ENCODE data around the gene AFF3.

Gene AFF3

GRCh38 chr2:99771681-99772333 is 370.6 kb downstream of the AFF3 start:
- TF ChIP-seq CEBPB (IDR thresholded peaks at IDR 0.05) (no peak), TAF1 (IDR thresholded peaks at IDR 0.05; ENCODE audit: low read depth) (no peak)

- TF ChIP-seq TAF1 (IDR thresholded peaks at IDR 0.05; ENCODE audit: low read depth) (no peak), ZBTB7A (IDR thresholded peaks at IDR 0.05; ENCODE audit: low read depth) (no peak), RAD21 (IDR thresholded peaks at IDR 0.05; ENCODE audit: low read depth) (no peak), EGR1 (IDR thresholded peaks at IDR 0.05) (no peak), FOXM1 (IDR thresholded peaks at IDR 0.05; ENCODE audit: borderline replicate concordance, low read depth) (no peak), EP300 (IDR thresholded peaks at IDR 0.05; ENCODE audit: borderline replicate concordance) (no peak)
Measured at GRCh38 chr2:99770876-99771275, 371.5 kb downstream of the AFF3 start.

- TF ChIP-seq TAF1 (IDR thresholded peaks at IDR 0.05; ENCODE audit: low read depth) (no peak), ZBTB7A (IDR thresholded peaks at IDR 0.05; ENCODE audit: low read depth) (no peak), MAX (IDR thresholded peaks at IDR 0.05) (no peak), REST (IDR thresholded peaks at IDR 0.05; ENCODE audit: low read depth) (no peak), CREB1 (IDR thresholded peaks at IDR 0.05; ENCODE audit: low read depth) (no peak), FOXM1 (IDR thresholded peaks at IDR 0.05; ENCODE audit: borderline replicate concordance, low read depth) (no peak), EGR1 (IDR thresholded peaks at IDR 0.05) (no peak), TEAD4 (IDR thresholded peaks at IDR 0.05) (no peak), CEBPB (IDR thresholded peaks at IDR 0.05) (no peak), YY1 (IDR thresholded peaks at IDR 0.05; ENCODE audit: low read depth) (no peak)
- TF ChIP-seq, protein P1, sequence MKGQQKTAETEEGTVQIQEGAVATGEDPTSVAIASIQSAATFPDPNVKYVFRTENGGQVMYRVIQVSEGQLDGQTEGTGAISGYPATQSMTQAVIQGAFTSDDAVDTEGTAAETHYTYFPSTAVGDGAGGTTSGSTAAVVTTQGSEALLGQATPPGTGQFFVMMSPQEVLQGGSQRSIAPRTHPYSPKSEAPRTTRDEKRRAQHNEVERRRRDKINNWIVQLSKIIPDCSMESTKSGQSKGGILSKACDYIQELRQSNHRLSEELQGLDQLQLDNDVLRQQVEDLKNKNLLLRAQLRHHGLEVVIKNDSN (IDR thresholded peaks at IDR 0.05) = no peak
Measured at GRCh38 chr2:99765731-99766318, 376.6 kb downstream of the AFF3 start.

DNA sequence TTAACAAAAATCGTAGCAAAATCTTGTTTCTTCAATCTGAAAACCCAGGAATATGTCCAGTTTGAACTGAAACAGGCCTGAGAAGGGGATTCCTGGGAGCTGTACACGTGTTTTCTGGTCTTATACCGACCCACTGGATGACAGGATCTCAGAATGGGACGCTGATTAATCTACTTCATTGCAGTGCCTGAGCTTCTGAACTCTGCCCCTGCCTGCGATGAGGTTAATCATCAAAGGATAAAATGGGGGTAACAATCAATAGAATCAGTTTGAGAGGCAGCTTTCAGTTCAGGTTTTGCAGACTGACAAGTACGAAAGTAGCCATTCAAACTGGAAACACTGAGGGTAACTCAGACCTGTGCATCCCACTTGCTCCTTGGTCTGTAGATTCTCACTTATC is 378.6 kb downstream of the AFF3 start:
- TF ChIP-seq NFIC (IDR thresholded peaks at IDR 0.05) (no peak), ZBTB7A (IDR thresholded peaks at IDR 0.05; ENCODE audit: low read depth) (no peak), EP300 (IDR thresholded peaks at IDR 0.05; ENCODE audit: borderline replicate concordance) (no peak), EGR1 (IDR thresholded peaks at IDR 0.05) (no peak), MAX (IDR thresholded peaks at IDR 0.05) (no peak), RAD21 (IDR thresholded peaks at IDR 0.05; ENCODE audit: low read depth) (no peak), TAF1 (IDR thresholded peaks at IDR 0.05; ENCODE audit: low read depth) (no peak), CEBPB (IDR thresholded peaks at IDR 0.05) (no peak), CREB1 (IDR thresholded peaks at IDR 0.05; ENCODE audit: low read depth) (no peak), TCF12 (IDR thresholded peaks at IDR 0.05; ENCODE audit: low read depth) (no peak), TEAD4 (IDR thresholded peaks at IDR 0.05) (no peak), YY1 (IDR thresholded peaks at IDR 0.05; ENCODE audit: low read depth) (no peak), REST (IDR thresholded peaks at IDR 0.05; ENCODE audit: low read depth) (no peak)
- TF ChIP-seq, protein P1 (IDR thresholded peaks at IDR 0.05) = no peak

GRCh38 chr2:99762714-99763113 is 379.7 kb downstream of the AFF3 start:
- TF ChIP-seq YY1 (IDR thresholded peaks at IDR 0.05; ENCODE audit: low read depth) = no peak
- no peak for TF ChIP-seq NFIC (IDR thresholded peaks at IDR 0.05)
- no peak for TF ChIP-seq RAD21 (IDR thresholded peaks at IDR 0.05; ENCODE audit: low read depth)
- no peak for TF ChIP-seq FOXM1 (IDR thresholded peaks at IDR 0.05; ENCODE audit: borderline replicate concordance, low read depth)
- TF ChIP-seq TAF1 (IDR thresholded peaks at IDR 0.05; ENCODE audit: low read depth) = no peak
- TF ChIP-seq EP300 (IDR thresholded peaks at IDR 0.05; ENCODE audit: borderline replicate concordance) = no peak
- no peak for TF ChIP-seq TCF12 (IDR thresholded peaks at IDR 0.05; ENCODE audit: low read depth)
- TF ChIP-seq ZBTB7A (IDR thresholded peaks at IDR 0.05; ENCODE audit: low read depth) = no peak
- no peak for TF ChIP-seq CEBPB (IDR thresholded peaks at IDR 0.05)
- TF ChIP-seq REST (IDR thresholded peaks at IDR 0.05; ENCODE audit: low read depth) = no peak

Data from Ishikawa (cell line).